Hematopoietic multipotent progenitor cell treated with erythropoietin and hydrocortisone succinate and interleukin-3 and kit ligand, for 17 days (in vitro differentiated cells): ENCODE measurements around the gene FLOT2.
A peak's percentile ranks its signal among the peaks of the same experiment; 100 is the strongest.

Experiments
- DNase-seq: peaks from one replicate; pipeline ENCODE4 v3.0.0-alpha.2; 2015; ENCODE audit warnings: low spot score

FLOT2 gene

GRCh38 chr17:28873839-28874238 is 23.7 kb downstream of the FLOT2 start:
- peak; percentile 65 for DNase-seq

GRCh38 chr17:28871056-28871579 is 26.4 kb downstream of the FLOT2 start:
- DNase-seq, result peak; percentile 53

DNA sequence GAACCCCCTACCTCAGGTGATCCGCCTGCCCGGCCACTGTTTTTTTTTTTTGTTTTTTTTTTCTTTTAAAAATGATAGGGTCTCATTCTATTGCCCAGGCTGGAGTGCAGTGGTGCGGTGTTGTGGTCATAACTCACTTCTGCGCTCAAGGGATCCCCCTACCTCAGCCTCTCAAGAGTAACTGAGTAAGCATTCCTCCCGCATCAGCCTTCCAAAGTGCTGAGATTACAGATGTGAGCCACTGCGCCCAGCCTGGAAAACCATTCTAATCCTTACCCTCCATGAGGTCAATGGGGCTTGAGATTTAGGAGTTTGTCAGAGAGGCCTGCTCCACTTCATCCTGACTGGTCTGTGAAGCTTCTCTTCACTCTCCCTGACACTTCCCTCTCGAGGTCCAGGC is 30.3 kb downstream of the FLOT2 start:
- DNase-seq, result no peak

DNA sequence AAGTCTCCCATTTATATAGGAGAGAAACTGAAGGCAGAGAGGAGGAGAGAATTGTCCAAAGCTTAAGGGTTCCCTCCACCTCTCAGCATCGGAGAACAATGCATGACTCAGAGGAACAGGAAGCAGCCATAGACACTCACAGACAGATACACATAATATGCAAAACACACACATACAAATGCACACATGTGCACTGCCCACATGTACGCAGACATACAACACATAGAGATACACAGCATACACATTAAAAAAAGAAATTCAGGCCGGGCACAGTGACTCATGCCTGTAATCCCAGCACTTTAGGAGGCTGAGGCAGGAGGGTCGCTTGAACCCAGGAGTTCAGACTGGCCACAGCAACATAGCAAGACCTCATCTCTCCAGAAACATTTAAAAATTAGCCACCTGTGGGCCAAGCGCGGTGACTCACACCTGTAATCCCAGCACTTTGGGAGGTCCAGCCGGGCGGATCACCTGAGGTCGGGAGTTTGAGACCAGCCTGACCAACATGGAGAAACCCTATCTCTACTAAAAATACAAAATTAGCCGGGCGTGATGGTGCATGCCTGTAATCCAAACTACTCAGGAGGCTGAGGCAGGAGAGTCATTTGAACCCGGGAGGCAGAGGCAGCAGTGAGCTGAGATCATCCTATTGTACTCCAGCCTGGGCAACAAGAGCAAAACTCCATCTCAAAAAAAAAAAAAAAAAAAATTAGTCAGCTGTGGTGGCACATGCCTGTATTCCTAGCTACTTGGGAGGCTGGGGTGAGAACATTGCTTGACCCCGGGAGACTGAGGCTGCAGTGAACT is 31.4 kb downstream of the FLOT2 start:
- no peak for DNase-seq

DNA sequence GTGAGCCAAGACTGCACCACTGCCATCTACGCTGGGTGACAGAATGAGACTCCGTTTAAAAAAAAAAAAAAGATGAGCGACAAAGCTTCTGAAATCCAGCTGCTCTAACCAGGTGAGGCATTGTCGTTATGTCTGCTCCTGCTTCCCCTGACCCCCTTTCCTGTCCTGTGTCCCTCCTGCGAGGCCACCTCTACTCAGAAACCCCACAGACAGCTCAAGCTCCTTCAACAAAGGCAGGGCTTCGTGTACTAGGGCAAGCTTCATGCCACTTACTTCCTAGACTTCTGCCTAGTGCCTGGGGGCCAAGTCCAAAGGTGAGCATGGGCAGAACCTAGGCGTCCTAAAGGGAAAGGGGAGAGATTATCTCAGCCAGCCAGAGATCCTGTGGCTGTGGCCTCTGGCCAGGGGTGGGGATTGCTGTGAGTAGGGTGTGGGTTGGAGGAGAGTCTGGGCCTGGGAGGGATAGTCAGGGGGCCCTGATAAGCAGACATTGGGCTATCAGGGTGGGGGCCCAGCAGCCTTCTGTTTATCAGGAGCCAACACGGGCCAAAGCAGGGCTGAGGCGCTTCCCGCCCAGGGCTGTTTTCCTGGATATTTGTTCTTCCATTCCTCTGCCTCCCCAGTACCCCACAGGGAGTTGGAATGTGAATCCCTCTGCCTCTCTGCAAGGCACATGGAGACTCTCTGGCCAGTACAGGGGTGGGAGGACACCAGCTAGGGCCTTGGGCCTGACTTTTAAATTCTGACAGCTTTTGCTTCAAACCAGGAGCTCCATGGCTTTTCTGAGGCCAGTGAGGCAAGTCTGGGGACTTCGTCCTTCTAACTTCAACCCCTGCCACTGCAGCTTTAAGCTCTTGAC is 32.3 kb downstream of the FLOT2 start:
- peak; percentile 94 for DNase-seq

- DNase-seq, result peak; percentile 73
Observed at GRCh38 chr17:28863953-28864352, 33.6 kb downstream of the FLOT2 start.

DNA sequence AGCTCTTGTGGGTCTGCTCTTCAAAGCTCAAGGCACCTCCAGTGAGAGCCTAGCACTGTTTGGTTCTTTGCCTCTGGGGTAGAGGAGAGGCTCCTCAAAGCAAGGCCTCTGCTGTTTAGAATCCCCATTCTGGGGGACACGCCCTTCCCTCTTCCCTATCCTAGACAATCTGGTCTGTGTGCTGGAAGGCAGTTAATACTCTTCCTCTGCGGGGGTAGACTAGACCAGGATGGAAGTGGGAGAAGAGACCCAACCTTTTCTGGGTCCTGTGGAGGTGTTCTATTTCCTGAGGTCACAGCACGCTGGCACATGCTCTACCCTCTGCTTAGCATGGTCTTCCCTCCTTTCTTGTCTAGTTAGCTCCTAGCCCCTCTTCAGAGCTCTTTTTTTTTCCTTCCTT is 35.0 kb downstream of the FLOT2 start:
- peak; percentile 80 for DNase-seq

DNA sequence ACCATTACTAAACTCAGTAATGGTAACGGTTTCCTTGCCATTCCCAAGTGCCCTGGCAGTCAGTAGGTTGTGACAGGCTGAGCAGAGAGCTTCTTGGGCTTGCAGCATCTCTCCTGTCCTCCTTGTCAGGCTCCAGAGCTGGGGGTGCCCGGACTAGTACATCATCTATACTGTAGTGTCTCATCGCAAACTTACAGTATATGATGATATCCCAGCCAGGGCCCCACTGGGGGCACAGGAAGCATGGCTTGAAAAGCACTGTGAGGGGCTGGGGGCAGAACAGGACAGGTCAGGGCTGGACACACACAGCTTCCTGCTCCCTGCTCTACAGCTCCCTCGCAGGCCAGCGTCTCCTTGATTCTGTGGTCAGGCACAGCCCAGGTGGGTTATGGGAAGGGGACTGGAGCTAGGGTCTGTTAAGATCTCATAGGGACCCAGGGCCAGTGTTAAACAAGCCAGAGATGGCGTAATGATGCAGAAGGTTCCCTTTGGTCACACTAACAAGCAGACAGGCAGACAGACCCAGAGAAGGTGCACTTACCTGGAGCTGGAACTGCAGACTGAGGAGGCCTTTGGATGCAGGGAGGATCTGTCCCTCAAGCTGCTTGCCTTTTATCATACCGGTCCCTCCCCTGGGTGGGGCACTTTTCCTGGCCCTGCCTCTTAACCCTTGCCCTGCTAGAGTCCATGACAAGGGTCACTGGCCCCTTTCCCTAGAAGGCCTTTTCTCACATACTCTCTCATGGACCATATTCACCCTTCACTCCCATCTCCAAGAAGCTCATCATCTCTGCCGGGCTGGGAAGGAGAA is 35.9 kb downstream of the FLOT2 start:
- peak; percentile 92 for DNase-seq

DNA sequence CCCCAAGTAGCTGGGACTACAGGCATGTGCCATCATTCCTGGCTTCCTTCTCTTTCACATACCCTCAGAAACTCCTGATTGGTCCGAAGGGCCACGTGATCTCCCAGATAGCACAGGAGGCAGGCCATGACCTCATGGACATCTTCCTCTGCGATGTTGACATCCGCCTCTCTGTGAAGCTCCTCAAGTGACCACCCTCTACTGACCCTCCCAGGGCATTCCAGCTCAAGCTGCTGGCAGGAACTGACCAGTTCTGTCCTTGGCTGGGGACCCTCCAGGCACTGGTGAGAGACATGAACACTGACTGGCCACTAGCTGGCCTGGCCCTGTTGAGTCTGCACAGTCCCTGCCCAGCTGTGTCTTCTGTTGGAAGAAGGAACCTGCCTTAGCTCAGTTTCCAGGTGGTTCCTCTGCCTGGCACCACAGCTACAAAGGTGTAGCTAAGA is 37.1 kb downstream of the FLOT2 start:
- DNase-seq, result peak; percentile 88

GRCh38 chr17:28858801-28859355 is 38.7 kb downstream of the FLOT2 start:
- DNase-seq, result peak; percentile 78

- peak; percentile 79 for DNase-seq
Observed at GRCh38 chr17:28857905-28858800, 39.4 kb downstream of the FLOT2 start.

GRCh38 chr17:28856028-28856574 is 41.4 kb downstream of the FLOT2 start:
- DNase-seq, result peak; percentile 67

- peak; percentile 66 for DNase-seq
Observed at GRCh38 chr17:28855336-28855679, 42.2 kb downstream of the FLOT2 start.

- DNase-seq, result peak; percentile 76
Observed at GRCh38 chr17:28854457-28855335, 42.8 kb downstream of the FLOT2 start, which contains the start of gene ERAL1. TSS of gene ERAL1 (plus strand) at chr17:28855016. CDS start at chr17:28855035, 19 bp downstream.

- peak; percentile 24 for DNase-seq
Observed at GRCh38 chr17:28853295-28853694, 44.2 kb downstream of the FLOT2 start.

- peak; percentile 72 for DNase-seq
Observed at GRCh38 chr17:28849281-28849680, 48.3 kb downstream of the FLOT2 start.

DNA sequence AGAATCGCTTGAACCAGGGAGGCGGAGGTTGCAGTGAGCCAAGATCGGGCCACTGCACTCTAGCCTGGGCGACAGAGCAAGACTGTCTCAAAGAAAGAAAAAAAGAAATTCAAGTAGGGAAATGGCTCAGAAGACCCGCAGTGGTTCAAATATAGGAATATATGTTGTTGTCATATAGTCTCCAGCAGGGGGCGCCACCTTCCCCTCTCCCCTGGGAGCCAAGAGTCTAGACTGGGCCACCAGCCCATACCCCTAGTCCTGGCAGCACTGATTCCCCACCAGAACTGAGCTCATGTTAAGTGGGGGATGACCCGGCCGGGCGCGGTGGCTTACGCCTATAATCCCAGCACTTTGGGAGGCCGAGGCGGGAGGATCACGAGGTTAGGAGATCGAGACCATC is 48.9 kb downstream of the FLOT2 start:
- DNase-seq, result peak; percentile 82

DNA sequence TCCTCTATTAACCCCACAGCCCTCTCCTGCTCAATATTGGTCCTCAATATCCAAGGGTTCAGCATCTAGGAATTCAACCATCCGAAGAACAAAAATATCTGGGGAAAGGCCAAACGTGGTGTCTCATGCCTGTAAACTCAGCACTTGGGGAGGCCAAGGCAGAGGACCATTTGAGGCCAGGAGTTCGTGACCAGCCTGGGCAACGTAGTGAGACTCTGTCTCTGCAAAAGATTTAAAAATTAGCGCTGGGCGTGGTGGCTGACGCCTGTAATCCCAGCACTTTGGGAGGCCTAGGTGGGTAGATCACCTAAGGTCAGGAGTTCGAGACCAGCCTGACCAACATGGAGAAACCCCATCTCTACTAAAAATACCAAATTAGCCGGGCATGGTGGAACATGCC is 50.8 kb downstream of the FLOT2 start:
- DNase-seq, result peak; percentile 36

- DNase-seq, result peak; percentile 55
Observed at GRCh38 chr17:28846231-28846630, 51.3 kb downstream of the FLOT2 start.
